HepG2 (cell line): ENCODE data around the gene SAMD4B. TPM values are rescaled to one million over a fixed set of nuclear protein-coding genes. Genes with fewer than 3 reads are reported as not detected.

Source experiments
- ASH2L ChIP-seq: fragments of 300-600, 200-600 bp; sonication (generic); IDR thresholded peaks from 2 replicates; pipeline ENCODE4 v1.7.0; 2017; ENCODE audit warnings: low read depth, mild to moderate bottlenecking, moderate library complexity, mixed read lengths, low read length; ENCODE audit not compliant: insufficient read length
- CBX1 ChIP-seq: IDR thresholded peaks from one replicate; pipeline ENCODE4 v1.6.1; 2016; ENCODE audit warnings: antibody characterized with exemption, low read depth
- GZF1 ChIP-seq: sonication (generic); formaldehyde crosslinking; IDR thresholded peaks from 2 replicates; pipeline ENCODE4 v1.5.1; 2020; ENCODE audit warnings: mild to moderate bottlenecking, missing genetic modification reagents
- HOXA9 ChIP-seq: sonication (generic); formaldehyde crosslinking; IDR thresholded peaks from 2 replicates; pipeline ENCODE4 v1.8.1; 2022; ENCODE audit warnings: missing genetic modification reagents, mild to moderate bottlenecking, moderate library complexity, borderline replicate concordance
- IKZF5 ChIP-seq: IDR thresholded peaks from 2 replicates; pipeline ENCODE4 v1.6.1; 2018; ENCODE audit warnings: missing genetic modification reagents, mild to moderate bottlenecking, missing compliant biosample characterization
- MTA3 ChIP-seq: sonication (generic); formaldehyde crosslinking; IDR thresholded peaks from 2 replicates; pipeline ENCODE4 v1.4.0; 2020; ENCODE audit warnings: missing genetic modification reagents
- MZF1 ChIP-seq: sonication (generic); formaldehyde crosslinking; IDR thresholded peaks from 2 replicates; pipeline ENCODE4 v1.8.1; 2023; ENCODE audit warnings: mild to moderate bottlenecking, missing genetic modification reagents, borderline replicate concordance
- ONECUT2 ChIP-seq: sonication (generic); formaldehyde crosslinking; IDR thresholded peaks from 2 replicates; pipeline ENCODE4 v1.4.0; 2020; ENCODE audit warnings: missing genetic modification reagents
- PBX2 ChIP-seq: IDR thresholded peaks from 2 replicates; pipeline ENCODE4 v1.6.1; 2016; ENCODE audit warnings: control low read depth
- SRSF4 ChIP-seq: fragments of 200-400 bp; formaldehyde crosslinking; IDR thresholded peaks from one replicate; pipeline ENCODE4 v1.6.1; 2018; ENCODE audit warnings: mild to moderate bottlenecking, low read depth, low read length, moderate library complexity; ENCODE audit not compliant: poor library complexity, severe bottlenecking
- YEATS4 ChIP-seq: sonication (generic); formaldehyde crosslinking; IDR thresholded peaks from 2 replicates; pipeline ENCODE4 v1.4.0; 2020; ENCODE audit warnings: missing genetic modification reagents, borderline replicate concordance
- ZBTB20 ChIP-seq: sonication (generic); formaldehyde crosslinking; IDR thresholded peaks from 2 replicates; pipeline ENCODE4 v1.8.1; 2023; ENCODE audit warnings: missing genetic modification reagents, low read depth, mild to moderate bottlenecking, borderline replicate concordance
- ZNF136 ChIP-seq: sonication (generic); formaldehyde crosslinking; IDR thresholded peaks from 2 replicates; pipeline ENCODE4 v1.8.1; 2022; ENCODE audit warnings: low read depth, mild to moderate bottlenecking, moderate library complexity, missing genetic modification reagents
- ZNF251 ChIP-seq: sonication (generic); formaldehyde crosslinking; IDR thresholded peaks from 2 replicates; pipeline ENCODE4 v1.9.0; 2021; ENCODE audit warnings: mild to moderate bottlenecking, missing genetic modification reagents
- ZNF281 ChIP-seq: sonication (generic); formaldehyde crosslinking; IDR thresholded peaks from 2 replicates; pipeline ENCODE4 v1.4.0; 2020; ENCODE audit warnings: missing genetic modification reagents, borderline replicate concordance
- ZNF367 ChIP-seq: sonication (generic); formaldehyde crosslinking; IDR thresholded peaks from 2 replicates; pipeline ENCODE4 v1.4.0; 2020; ENCODE audit warnings: missing genetic modification reagents, borderline replicate concordance
- ZNF605 ChIP-seq: sonication (generic); formaldehyde crosslinking; IDR thresholded peaks from 2 replicates; pipeline ENCODE4 v1.8.0; 2022; ENCODE audit warnings: mild to moderate bottlenecking, missing genetic modification reagents
- ZNF616 ChIP-seq: sonication (generic); formaldehyde crosslinking; IDR thresholded peaks from 2 replicates; pipeline ENCODE4 v1.5.0; 2020; ENCODE audit warnings: low read depth, mild to moderate bottlenecking, missing genetic modification reagents
- ZNF674 ChIP-seq: sonication (generic); formaldehyde crosslinking; IDR thresholded peaks from 2 replicates; pipeline ENCODE4 v1.5.0; 2020; ENCODE audit warnings: low read depth, mild to moderate bottlenecking, missing genetic modification reagents
- ZNF784 ChIP-seq: sonication (generic); formaldehyde crosslinking; IDR thresholded peaks from 2 replicates; pipeline ENCODE4 v1.5.1; 2020; ENCODE audit warnings: missing genetic modification reagents, mild to moderate bottlenecking, borderline replicate concordance
- ZSCAN12 ChIP-seq: sonication (generic); formaldehyde crosslinking; IDR thresholded peaks from 2 replicates; pipeline ENCODE4 v1.9.0; 2021; ENCODE audit warnings: mild to moderate bottlenecking, missing genetic modification reagents
- polyA plus RNA-seq, 8 experiments: library from polyadenylated mRNA; depleted of rRNA in 3 of 8; stranded (reverse) in 7 of 8; unstranded in 1 of 8; fragments of >200 nt; fragmentation: Illumina TruSeq in 4 of 8; extraction: Trizol in 4 of 8; gene quantifications; 2 replicates each; pipeline versions ENCODE4 v1.2.1 to v1.2.3, GENCODE V29; 2011 to 2016; ENCODE audit warnings: low read depth in 4 of 8, missing spikeins in 1 of 8, mixed read lengths in 1 of 8; ENCODE audit not compliant: insufficient read depth in 1 of 8
- total RNA-seq, 5 experiments: library from RNA; depleted of rRNA; stranded (reverse); fragments of >200 nt; fragmentation: Illumina TruSeq; extraction: Trizol; gene quantifications; 2 replicates each; pipeline ENCODE4 v1.2.3, GENCODE V29; 2016; ENCODE audit warnings: low read depth in 1 of 5

SAMD4B gene
- total and polyA plus RNA-seq, 2 of the 13 experiments (the other 11 are each of a cell fraction or from before 2014, with no cell fraction given), result 26.0 to 31.8 TPM

GRCh38 chr19:39397360-39398296 lies 55.4 kb downstream of the SAMD4B start (continued):
- TF ChIP-seq ZBTB20 (CRISPR knock-in tag) (peak; percentile 81; the same call in 1 of the 2 replicates), ONECUT2 (CRISPR knock-in tag) (no peak), ZNF136 (CRISPR knock-in tag) (no peak), HOXA9 (CRISPR knock-in tag) (no peak), ZNF605 (CRISPR knock-in tag) (peak; percentile 81), MZF1 (CRISPR knock-in tag) (peak; percentile 62; the same call in 1 of the 2 replicates), ZNF674 (no peak), ZNF616 (CRISPR knock-in tag) (no peak), GZF1 (CRISPR knock-in tag) (no peak), YEATS4 (CRISPR knock-in tag) (no peak), PBX2 (no peak), ZNF784 (CRISPR knock-in tag) (peak; percentile 48; the same call in 1 of the 2 replicates), MTA3 (CRISPR knock-in tag) (no peak), ZNF251 (CRISPR knock-in tag) (no peak), ZNF367 (CRISPR knock-in tag) (no peak), CBX1 (peak; percentile 81), ASH2L (peak; percentile 76), SRSF4 (no peak), IKZF5 (CRISPR knock-in tag) (peak; percentile 98), ZSCAN12 (CRISPR knock-in tag) (no peak), ZNF281 (CRISPR knock-in tag) (peak; percentile 98)
